Liver (tissue), 9 donors: ENCODE measurements around the gene TCF7L2. TPM values are rescaled to one million over a fixed set of nuclear protein-coding genes. Genes with fewer than 3 reads are reported as not detected.

Experiments used
- DNase-seq: peaks from one replicate; pipeline ENCODE4 v3.0.0-alpha.2; 2017; ENCODE audit warnings: low spot score
- H3K27ac ChIP-seq, 2 donors: one replicate each; pipeline ENCODE4 v1.7.0; 2013; ENCODE audit warnings: inconsistent platforms in 2 of 2, low read length in 2 of 2, control low read depth in 1 of 2, low read depth in 1 of 2, mild to moderate bottlenecking in 1 of 2
- H3K27me3 ChIP-seq, 4 donors: one replicate each; pipeline versions ENCODE4 v1.6.1 to v1.7.0; 2013; ENCODE audit warnings: low read length in 3 of 4, inconsistent platforms in 1 of 4, mild to moderate bottlenecking in 1 of 4, moderate library complexity in 1 of 4; ENCODE audit not compliant: control insufficient read depth in 4 of 4, insufficient read depth in 4 of 4
- H3K36me3 ChIP-seq, 4 donors: one replicate each; pipeline versions ENCODE4 v1.6.1 to v1.7.0; 2013; ENCODE audit warnings: low read length in 3 of 4, mild to moderate bottlenecking in 3 of 4, low read depth in 1 of 4, moderate library complexity in 1 of 4; ENCODE audit not compliant: control insufficient read depth in 4 of 4, insufficient read depth in 3 of 4
- H3K4me1 ChIP-seq, 4 donors: one replicate each; pipeline versions ENCODE4 v1.6.1 to v1.7.0; 2013; ENCODE audit warnings: low read length in 3 of 4, mild to moderate bottlenecking in 3 of 4, moderate library complexity in 1 of 4; ENCODE audit not compliant: control insufficient read depth in 4 of 4, insufficient read depth in 4 of 4
- H3K4me3 ChIP-seq, 3 donors: one replicate each; pipeline versions ENCODE4 v1.6.1 to v1.7.0; 2013; ENCODE audit warnings: low read length in 3 of 3, control low read depth in 1 of 3, low read depth in 1 of 3, mild to moderate bottlenecking in 1 of 3
- H3K9ac ChIP-seq, 2 donors: one replicate each; pipeline ENCODE4 v1.7.0; 2013; ENCODE audit warnings: low read length in 2 of 2, mild to moderate bottlenecking in 2 of 2, moderate library complexity in 2 of 2, control low read depth in 1 of 2, low read depth in 1 of 2
- H3K9me3 ChIP-seq, 4 donors: one replicate each; pipeline versions ENCODE4 v1.6.1 to v1.7.0; 2013; ENCODE audit warnings: low read length in 3 of 4; ENCODE audit not compliant: control insufficient read depth in 4 of 4
- EGR1 ChIP-seq, 2 donors: IDR thresholded peaks; 2 replicates each; pipeline ENCODE4 v1.6.1; 2016 to 2018; ENCODE audit warnings: antibody characterized with exemption in 2 of 2, low read depth in 2 of 2
- FOXA1 ChIP-seq: IDR thresholded peaks from 2 replicates; pipeline ENCODE4 v1.6.1; 2016; ENCODE audit warnings: antibody characterized with exemption
- FOXA2 ChIP-seq: IDR thresholded peaks from 2 replicates; pipeline ENCODE4 v1.6.1; 2016; ENCODE audit warnings: antibody characterized with exemption
- GABPA ChIP-seq, 2 donors: IDR thresholded peaks in 1 of 2; conservative IDR thresholded peaks in 1 of 2; 2 replicates each; pipeline ENCODE4 v1.6.1; 2016; ENCODE audit warnings: antibody characterized with exemption in 2 of 2, mild to moderate bottlenecking in 1 of 2, moderate library complexity in 1 of 2
- HNF4A ChIP-seq, 2 donors: conservative IDR thresholded peaks; 2 replicates each; pipeline ENCODE4 v1.6.1; 2016; ENCODE audit warnings: antibody characterized with exemption in 2 of 2, mild to moderate bottlenecking in 2 of 2
- HNF4G ChIP-seq: IDR thresholded peaks from 2 replicates; pipeline ENCODE4 v1.6.1; 2016; ENCODE audit warnings: antibody characterized with exemption
- JUND ChIP-seq, 2 donors: IDR thresholded peaks; 2 replicates each; pipeline ENCODE4 v1.6.1; 2016; ENCODE audit warnings: antibody characterized with exemption in 2 of 2
- NR2F2 ChIP-seq: IDR thresholded peaks from 2 replicates; pipeline ENCODE4 v1.6.1; 2016; ENCODE audit warnings: antibody characterized with exemption
- RAD21 ChIP-seq, 2 donors: IDR thresholded peaks; 2 replicates each; pipeline ENCODE4 v1.6.1; 2016; ENCODE audit warnings: antibody characterized with exemption in 2 of 2, mild to moderate bottlenecking in 2 of 2
- RXRA ChIP-seq, 2 donors: IDR thresholded peaks; 2 replicates each; pipeline ENCODE4 v1.6.1; 2017 to 2018; ENCODE audit warnings: antibody characterized with exemption in 2 of 2, mild to moderate bottlenecking in 1 of 2
- TAF1 ChIP-seq: conservative IDR thresholded peaks from 2 replicates; pipeline ENCODE4 v1.6.1; 2016; ENCODE audit warnings: antibody characterized with exemption, mild to moderate bottlenecking
- WGBS: extraction: QIAGEN DNeasy Blood & Tissue Kit; methylation state at CpG from one replicate; pipeline ENCODE4 v1.1.7; 2013; 5-methylcytosine and 5-hydroxymethylcytosine counted together
- polyA plus RNA-seq, 2 donors: library from polyadenylated mRNA; stranded (reverse) in 1 of 2; unstranded in 1 of 2; fragments of 200-250 nt in 1 of 2; fragments of >200 nt in 1 of 2; fragmentation: Nextera tagmentation in 1 of 2; extraction: Ambion mirVana in 1 of 2; gene quantifications; one replicate each; pipeline versions ENCODE4 v1.2.1 to v1.2.3, GENCODE V29; 2013 to 2015
- total RNA-seq, 2 donors: library from RNA; depleted of rRNA; stranded (reverse); fragments of >200 nt; gene quantifications; one replicate each; pipeline ENCODE4 v1.2.3, GENCODE V29; 2014
- TF ChIP-seq, protein P1 (sequence below): fragments of 150-350 bp; IDR thresholded peaks from 2 replicates; pipeline ENCODE4 v1.5.1; 2017; ENCODE audit warnings: improper control_type of control experiment, low read depth, low read length; ENCODE audit not compliant: missing input control
- TF ChIP-seq, protein P2 (sequence below): IDR thresholded peaks from 2 replicates; pipeline ENCODE4 v1.6.1; 2016; ENCODE audit warnings: antibody characterized with exemption, mild to moderate bottlenecking
- TF ChIP-seq, protein P3 (sequence below): IDR thresholded peaks from 2 replicates; pipeline ENCODE4 v1.6.1; 2016; ENCODE audit warnings: antibody characterized with exemption
- TF ChIP-seq, protein P4 (sequence below): IDR thresholded peaks from 2 replicates; pipeline ENCODE4 v1.6.1; 2016; ENCODE audit warnings: antibody characterized with exemption
- donor health status: healthy.
- donor health status: healthy.
- donor health status: healthy.
- donor health status: healthy.
- donor health status: healthy.

The TCF7L2 gene
- total and polyA plus RNA-seq, 4 donors, result 4.9 to 18.0 (median 8.3) TPM

DNA sequence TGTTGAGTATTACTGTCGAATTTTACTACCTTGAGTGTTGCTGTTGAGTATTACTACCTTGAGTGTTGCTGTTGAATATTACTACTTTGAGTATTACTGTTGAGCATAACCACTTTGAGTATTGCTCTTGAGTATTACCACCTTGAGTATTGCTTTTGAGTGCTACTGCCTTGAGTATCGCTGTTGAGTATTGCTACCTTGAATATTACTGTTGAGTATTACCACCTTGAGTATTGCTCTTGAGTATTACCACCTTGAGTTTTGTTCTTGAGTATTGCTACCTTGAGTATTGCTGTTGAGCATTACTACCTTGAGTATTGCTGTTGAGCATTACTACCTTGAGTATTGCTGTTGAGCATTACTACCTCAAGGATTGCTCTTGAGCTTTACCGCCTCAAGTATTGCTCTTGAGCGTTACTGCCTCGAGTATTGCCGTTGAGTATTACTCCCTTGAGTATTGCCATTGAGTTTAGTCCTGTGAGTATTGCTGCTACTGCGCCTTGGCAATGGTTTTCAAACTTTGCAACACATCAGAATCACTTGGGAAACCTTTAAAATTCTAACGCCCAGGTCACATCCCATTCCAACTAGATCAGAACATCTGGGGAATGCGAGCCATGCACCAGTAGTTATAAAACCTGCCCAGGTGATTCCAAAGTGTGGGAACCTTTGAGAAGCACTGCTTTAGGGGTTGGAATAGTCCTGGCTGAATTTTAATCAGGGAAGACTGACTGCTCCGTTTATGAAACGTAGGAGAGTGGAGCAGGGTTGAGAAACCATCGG is 61.7 kb downstream of the TCF7L2 start:
- WGBS, result 87% methylated on average over 12 of the region's 12 CpGs
- H3K27ac ChIP-seq, result no peak overlapping the region

DNA sequence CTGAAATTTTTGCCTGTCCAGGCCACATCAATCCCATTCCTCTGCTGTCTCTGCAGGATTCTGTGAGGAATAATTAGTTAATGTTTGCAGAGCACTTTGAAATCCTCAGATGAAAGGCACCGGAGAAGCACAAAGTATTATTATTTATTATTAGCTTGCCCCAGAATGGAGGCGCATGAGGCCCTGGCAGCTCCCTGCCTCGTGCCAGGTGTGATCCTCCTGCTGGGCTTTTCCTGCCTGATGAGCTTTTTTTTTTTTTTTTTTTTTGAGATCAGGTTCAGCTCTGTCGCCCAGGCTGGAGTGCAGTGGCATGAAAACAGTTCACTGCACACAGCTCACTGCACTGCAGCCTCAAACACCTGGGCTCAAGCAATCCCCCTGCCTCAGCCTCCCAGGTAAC is 65.2 kb downstream of the TCF7L2 start:
- DNase-seq, result no peak
- peaks cover 12 to 30% (median 23%) of the 10 kb centered on the region in 4 donors for H3K4me1 ChIP-seq
- H3K4me3 ChIP-seq, result no peak overlapping the region
- H3K36me3 ChIP-seq, result no peaks in the 10 kb centered on the region
- H3K27me3 ChIP-seq, result no peaks in the 10 kb centered on the region
- TF ChIP-seq HNF4A (conservative IDR thresholded peaks at IDR 0.05) (no peak), FOXA1 (no peak), JUND (IDR thresholded peaks at IDR 0.05) (no peak), FOXA2 (no peak), GABPA (IDR thresholded peaks at IDR 0.05 in 1 of 2, conservative IDR thresholded peaks at IDR 0.05 in 1 of 2) (no peak), RXRA (IDR thresholded peaks at IDR 0.05) (no peak), EGR1 (IDR thresholded peaks at IDR 0.05; ENCODE audit: low read depth in 2 of 2) (no peak), RAD21 (IDR thresholded peaks at IDR 0.05) (no peak)
- TF ChIP-seq, protein P1, sequence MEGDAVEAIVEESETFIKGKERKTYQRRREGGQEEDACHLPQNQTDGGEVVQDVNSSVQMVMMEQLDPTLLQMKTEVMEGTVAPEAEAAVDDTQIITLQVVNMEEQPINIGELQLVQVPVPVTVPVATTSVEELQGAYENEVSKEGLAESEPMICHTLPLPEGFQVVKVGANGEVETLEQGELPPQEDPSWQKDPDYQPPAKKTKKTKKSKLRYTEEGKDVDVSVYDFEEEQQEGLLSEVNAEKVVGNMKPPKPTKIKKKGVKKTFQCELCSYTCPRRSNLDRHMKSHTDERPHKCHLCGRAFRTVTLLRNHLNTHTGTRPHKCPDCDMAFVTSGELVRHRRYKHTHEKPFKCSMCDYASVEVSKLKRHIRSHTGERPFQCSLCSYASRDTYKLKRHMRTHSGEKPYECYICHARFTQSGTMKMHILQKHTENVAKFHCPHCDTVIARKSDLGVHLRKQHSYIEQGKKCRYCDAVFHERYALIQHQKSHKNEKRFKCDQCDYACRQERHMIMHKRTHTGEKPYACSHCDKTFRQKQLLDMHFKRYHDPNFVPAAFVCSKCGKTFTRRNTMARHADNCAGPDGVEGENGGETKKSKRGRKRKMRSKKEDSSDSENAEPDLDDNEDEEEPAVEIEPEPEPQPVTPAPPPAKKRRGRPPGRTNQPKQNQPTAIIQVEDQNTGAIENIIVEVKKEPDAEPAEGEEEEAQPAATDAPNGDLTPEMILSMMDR, result no peak
- TF ChIP-seq, protein P2, sequence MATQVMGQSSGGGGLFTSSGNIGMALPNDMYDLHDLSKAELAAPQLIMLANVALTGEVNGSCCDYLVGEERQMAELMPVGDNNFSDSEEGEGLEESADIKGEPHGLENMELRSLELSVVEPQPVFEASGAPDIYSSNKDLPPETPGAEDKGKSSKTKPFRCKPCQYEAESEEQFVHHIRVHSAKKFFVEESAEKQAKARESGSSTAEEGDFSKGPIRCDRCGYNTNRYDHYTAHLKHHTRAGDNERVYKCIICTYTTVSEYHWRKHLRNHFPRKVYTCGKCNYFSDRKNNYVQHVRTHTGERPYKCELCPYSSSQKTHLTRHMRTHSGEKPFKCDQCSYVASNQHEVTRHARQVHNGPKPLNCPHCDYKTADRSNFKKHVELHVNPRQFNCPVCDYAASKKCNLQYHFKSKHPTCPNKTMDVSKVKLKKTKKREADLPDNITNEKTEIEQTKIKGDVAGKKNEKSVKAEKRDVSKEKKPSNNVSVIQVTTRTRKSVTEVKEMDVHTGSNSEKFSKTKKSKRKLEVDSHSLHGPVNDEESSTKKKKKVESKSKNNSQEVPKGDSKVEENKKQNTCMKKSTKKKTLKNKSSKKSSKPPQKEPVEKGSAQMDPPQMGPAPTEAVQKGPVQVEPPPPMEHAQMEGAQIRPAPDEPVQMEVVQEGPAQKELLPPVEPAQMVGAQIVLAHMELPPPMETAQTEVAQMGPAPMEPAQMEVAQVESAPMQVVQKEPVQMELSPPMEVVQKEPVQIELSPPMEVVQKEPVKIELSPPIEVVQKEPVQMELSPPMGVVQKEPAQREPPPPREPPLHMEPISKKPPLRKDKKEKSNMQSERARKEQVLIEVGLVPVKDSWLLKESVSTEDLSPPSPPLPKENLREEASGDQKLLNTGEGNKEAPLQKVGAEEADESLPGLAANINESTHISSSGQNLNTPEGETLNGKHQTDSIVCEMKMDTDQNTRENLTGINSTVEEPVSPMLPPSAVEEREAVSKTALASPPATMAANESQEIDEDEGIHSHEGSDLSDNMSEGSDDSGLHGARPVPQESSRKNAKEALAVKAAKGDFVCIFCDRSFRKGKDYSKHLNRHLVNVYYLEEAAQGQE, result no peak
- TF ChIP-seq, protein P3, sequence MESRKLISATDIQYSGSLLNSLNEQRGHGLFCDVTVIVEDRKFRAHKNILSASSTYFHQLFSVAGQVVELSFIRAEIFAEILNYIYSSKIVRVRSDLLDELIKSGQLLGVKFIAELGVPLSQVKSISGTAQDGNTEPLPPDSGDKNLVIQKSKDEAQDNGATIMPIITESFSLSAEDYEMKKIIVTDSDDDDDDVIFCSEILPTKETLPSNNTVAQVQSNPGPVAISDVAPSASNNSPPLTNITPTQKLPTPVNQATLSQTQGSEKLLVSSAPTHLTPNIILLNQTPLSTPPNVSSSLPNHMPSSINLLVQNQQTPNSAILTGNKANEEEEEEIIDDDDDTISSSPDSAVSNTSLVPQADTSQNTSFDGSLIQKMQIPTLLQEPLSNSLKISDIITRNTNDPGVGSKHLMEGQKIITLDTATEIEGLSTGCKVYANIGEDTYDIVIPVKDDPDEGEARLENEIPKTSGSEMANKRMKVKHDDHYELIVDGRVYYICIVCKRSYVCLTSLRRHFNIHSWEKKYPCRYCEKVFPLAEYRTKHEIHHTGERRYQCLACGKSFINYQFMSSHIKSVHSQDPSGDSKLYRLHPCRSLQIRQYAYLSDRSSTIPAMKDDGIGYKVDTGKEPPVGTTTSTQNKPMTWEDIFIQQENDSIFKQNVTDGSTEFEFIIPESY, result no peak
- TF ChIP-seq, protein P4, sequence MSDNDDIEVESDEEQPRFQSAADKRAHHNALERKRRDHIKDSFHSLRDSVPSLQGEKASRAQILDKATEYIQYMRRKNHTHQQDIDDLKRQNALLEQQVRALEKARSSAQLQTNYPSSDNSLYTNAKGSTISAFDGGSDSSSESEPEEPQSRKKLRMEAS, result no peak
- H3K9ac ChIP-seq, result no peak overlapping the region
- H3K27ac ChIP-seq, result no peak overlapping the region
- H3K9me3 ChIP-seq, result no peaks in the 10 kb centered on the region
- WGBS, result 87% methylated on average over 4 of the region's 4 CpGs

More for the DNA sequence above, 61.7 kb downstream of the TCF7L2 start:
- H3K36me3 ChIP-seq, result peaks cover 0 to 5% (median 1%) of the 10 kb centered on the region in 4 donors
- no peaks in the 10 kb centered on the region for H3K9me3 ChIP-seq
- H3K27me3 ChIP-seq, result no peaks in the 10 kb centered on the region
- TF ChIP-seq HNF4G, result no peak
- no peak for TF ChIP-seq TAF1
- TF ChIP-seq RAD21 (IDR thresholded peaks at IDR 0.05), result no peak
- TF ChIP-seq, protein P4, result no peak
- TF ChIP-seq, protein P3, result no peak
- no peak for TF ChIP-seq EGR1 (IDR thresholded peaks at IDR 0.05; ENCODE audit: low read depth in 2 of 2)
- no peak for TF ChIP-seq NR2F2
- H3K4me3 ChIP-seq, result no peak overlapping the region
- H3K9ac ChIP-seq, result no peak overlapping the region
- DNase-seq, result no peak
- H3K4me1 ChIP-seq, result peaks cover 0 to 11% (median 3%) of the 10 kb centered on the region in 4 donors
